Measurements from ENCODE around the gene TM4SF4. TPM values are rescaled to one million over a fixed set of nuclear protein-coding genes. Genes with fewer than 3 reads are reported as not detected.

Gene TM4SF4
- total and polyA plus RNA-seq, 2 donors from 2014 or later = 0.92 to 0.94 TPM

DNA sequence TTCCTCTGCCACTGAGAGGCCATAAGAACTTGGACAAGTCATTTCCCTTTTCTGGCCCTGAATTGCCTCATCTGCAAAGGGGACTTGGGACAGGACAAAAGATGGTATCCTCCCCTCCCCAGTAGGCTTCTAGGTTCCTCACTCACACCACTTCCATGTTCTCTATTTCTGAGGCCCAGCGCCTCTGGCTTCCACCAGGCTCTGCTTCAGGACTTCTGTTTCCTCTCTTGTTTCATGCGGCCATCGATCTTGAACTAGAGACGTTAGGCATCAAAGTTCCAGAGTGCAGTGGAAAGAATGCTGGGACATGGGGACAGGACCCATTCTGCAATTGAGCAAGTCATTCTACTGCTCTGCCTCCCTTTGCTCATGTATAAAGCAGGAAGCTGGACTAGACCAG is 1.7 kb downstream of the TM4SF4 start:
- no peak overlapping the region for H3K27ac ChIP-seq (ENCODE audit: low read depth in 2 of 2, low read length in 2 of 2)
- no peaks in the 10 kb centered on the region for H3K9me3 ChIP-seq (ENCODE audit: control insufficient read depth in 2 of 3, insufficient read depth in 1 of 3, low read length in 3 of 3)
- H3K36me3 ChIP-seq (ENCODE audit: control insufficient read depth in 2 of 3, insufficient read depth in 3 of 3, low read length in 3 of 3) = no peaks in the 10 kb centered on the region
- FAIRE-seq (no peak), DNase-seq (no peak)
- intact Hi-C loops (cut with DNase I) = loop anchor here (10.0 kb wide), 1 partner anchor 81 kb away; no protein-coding TSS in a partner anchor
- no peaks in the 10 kb centered on the region for H3K27me3 ChIP-seq (ENCODE audit: control insufficient read depth, insufficient read depth, low read length)
- no peak overlapping the region for H3K4me3 ChIP-seq (ENCODE audit: low read length in 3 of 3)
- H3K4me1 ChIP-seq (ENCODE audit: control insufficient read depth in 2 of 3, insufficient read depth in 2 of 3, low read depth in 1 of 3, low read length in 3 of 3) = peaks cover 10 to 25% (median 15%) of the 10 kb centered on the region in 3 donors
- H3K9ac ChIP-seq (ENCODE audit: low read length in 3 of 3) = no peak overlapping the region
- TF ChIP-seq, protein P1, sequence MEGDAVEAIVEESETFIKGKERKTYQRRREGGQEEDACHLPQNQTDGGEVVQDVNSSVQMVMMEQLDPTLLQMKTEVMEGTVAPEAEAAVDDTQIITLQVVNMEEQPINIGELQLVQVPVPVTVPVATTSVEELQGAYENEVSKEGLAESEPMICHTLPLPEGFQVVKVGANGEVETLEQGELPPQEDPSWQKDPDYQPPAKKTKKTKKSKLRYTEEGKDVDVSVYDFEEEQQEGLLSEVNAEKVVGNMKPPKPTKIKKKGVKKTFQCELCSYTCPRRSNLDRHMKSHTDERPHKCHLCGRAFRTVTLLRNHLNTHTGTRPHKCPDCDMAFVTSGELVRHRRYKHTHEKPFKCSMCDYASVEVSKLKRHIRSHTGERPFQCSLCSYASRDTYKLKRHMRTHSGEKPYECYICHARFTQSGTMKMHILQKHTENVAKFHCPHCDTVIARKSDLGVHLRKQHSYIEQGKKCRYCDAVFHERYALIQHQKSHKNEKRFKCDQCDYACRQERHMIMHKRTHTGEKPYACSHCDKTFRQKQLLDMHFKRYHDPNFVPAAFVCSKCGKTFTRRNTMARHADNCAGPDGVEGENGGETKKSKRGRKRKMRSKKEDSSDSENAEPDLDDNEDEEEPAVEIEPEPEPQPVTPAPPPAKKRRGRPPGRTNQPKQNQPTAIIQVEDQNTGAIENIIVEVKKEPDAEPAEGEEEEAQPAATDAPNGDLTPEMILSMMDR (IDR thresholded peaks at IDR 0.05; ENCODE audit: borderline replicate concordance, extremely low read depth, insufficient read depth) = no peak

DNA sequence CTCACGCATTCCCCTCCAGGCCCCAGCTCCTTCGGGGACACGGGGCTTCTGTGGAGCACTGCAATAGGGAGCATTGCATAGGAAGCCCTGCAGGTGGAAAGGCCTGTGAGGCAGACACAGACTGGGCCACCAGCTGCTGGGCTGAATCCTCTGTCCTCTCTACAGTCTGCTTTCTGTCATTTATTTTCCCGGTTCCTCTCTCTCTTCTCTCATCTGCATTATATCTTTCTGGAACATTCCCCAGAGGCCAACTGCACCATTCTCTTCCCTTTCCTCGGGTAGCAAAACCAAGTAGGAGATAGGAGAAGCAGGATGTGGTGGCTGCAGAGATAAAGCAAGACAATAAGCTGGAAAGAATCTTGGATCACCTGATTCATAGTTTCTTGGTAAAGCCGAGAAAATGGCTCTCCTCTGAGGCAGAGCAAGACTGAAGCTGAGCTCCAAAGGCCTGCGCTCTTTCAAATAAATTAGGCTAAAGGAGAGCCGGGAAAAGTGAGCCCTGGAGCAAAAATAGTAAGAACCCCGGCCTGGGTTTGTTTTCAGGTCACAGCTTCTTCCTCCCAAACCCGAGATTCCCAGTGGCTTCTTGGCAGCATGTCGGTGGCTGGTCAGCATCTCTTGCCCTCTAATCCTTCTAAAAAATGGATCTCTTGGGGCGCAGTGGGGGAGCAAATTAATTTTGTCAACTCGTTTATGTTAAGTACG is 5.3 kb downstream of the TM4SF4 start:
- no peaks in the 10 kb centered on the region for H3K27me3 ChIP-seq (ENCODE audit: control insufficient read depth, insufficient read depth, low read length)
- TF ChIP-seq, protein P1 (IDR thresholded peaks at IDR 0.05; ENCODE audit: borderline replicate concordance, extremely low read depth, insufficient read depth) = no peak
- no peaks in the 10 kb centered on the region for H3K9me3 ChIP-seq (ENCODE audit: control insufficient read depth in 2 of 3, insufficient read depth in 1 of 3, low read length in 3 of 3)
- H3K4me3 ChIP-seq (ENCODE audit: low read length in 3 of 3) = no peak overlapping the region
- no peak for FAIRE-seq
- H3K9ac ChIP-seq (ENCODE audit: low read length in 3 of 3) = peak overlapping the region in 1 of 3 donors; percentile 23
- H3K27ac ChIP-seq (ENCODE audit: low read depth in 2 of 2, low read length in 2 of 2) = peak overlapping the region; percentile 54
- peak in 4 of 5 donors; percentile 30 to 83 (median 42) for DNase-seq
- intact Hi-C loops (cut with DNase I) = loop anchor here (10.0 kb wide), 1 partner anchor 85 kb away; no protein-coding TSS in a partner anchor
- H3K36me3 ChIP-seq (ENCODE audit: control insufficient read depth in 2 of 3, insufficient read depth in 3 of 3, low read length in 3 of 3) = no peaks in the 10 kb centered on the region
- H3K4me1 ChIP-seq (ENCODE audit: control insufficient read depth in 2 of 3, insufficient read depth in 2 of 3, low read depth in 1 of 3, low read length in 3 of 3) = peaks cover 0 to 11% (median 5%) of the 10 kb centered on the region in 3 donors

DNA sequence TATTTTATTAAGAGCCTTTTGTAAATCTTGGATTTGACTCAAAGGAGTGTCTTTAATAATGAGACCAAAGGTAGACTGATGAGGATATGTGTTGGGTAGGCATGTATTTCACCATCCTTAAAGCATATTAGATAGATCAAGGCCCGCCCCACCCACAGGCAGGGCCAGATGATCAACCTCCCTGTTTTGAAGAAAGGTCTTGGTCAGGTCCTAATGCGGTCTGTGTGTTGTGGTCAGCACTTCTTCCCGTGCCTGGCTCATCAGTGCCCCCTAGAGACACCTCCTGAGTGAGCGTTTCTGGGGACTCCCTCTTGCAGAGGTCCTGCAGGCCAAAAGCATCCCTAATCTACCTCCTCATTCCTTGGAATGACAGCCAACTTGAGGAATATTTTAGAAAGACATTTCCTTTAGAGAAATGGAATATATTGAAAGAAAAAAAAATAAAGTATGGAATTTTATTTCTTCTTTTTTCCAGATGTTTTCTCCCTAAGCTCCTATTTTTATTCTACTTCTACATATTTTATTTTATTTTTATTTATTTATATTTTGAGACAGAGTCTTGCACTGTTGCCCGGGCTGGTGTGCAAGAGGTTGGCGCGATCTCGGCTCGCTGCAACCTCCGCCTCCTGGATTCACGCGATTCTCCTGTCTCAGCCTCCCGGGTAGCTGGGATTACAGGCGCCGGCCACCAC is 6.0 kb downstream of the TM4SF4 start:
- DNase-seq (peak; percentile 84 to 92 (median 84)), FAIRE-seq (no peak)
- intact Hi-C loops (cut with DNase I) = no loop called here
- H3K4me3 ChIP-seq (ENCODE audit: low read length in 3 of 3) = no peak overlapping the region
- no peak overlapping the region for H3K9ac ChIP-seq (ENCODE audit: low read length in 3 of 3)
- no peaks in the 10 kb centered on the region for H3K27me3 ChIP-seq (ENCODE audit: control insufficient read depth, insufficient read depth, low read length)
- peaks cover 0 to 4% (median 0%) of the 10 kb centered on the region in 3 donors for H3K4me1 ChIP-seq (ENCODE audit: control insufficient read depth in 2 of 3, insufficient read depth in 2 of 3, low read depth in 1 of 3, low read length in 3 of 3)
- no peaks in the 10 kb centered on the region for H3K36me3 ChIP-seq (ENCODE audit: control insufficient read depth in 2 of 3, insufficient read depth in 3 of 3, low read length in 3 of 3)
- H3K9me3 ChIP-seq (ENCODE audit: control insufficient read depth in 2 of 3, insufficient read depth in 1 of 3, low read length in 3 of 3) = no peaks in the 10 kb centered on the region
- TF ChIP-seq, protein P1 (IDR thresholded peaks at IDR 0.05; ENCODE audit: borderline replicate concordance, extremely low read depth, insufficient read depth) = peak; percentile 89
- H3K27ac ChIP-seq (ENCODE audit: low read depth in 2 of 2, low read length in 2 of 2) = peak overlapping the region; percentile 54

Measured in kidney (tissue), 14 donors.